ENCODE measurements around the gene DNM2.

- TF ChIP-seq KDM1A (IDR thresholded peaks at IDR 0.05) = no peak
- no peak for TF ChIP-seq MNT (conservative IDR thresholded peaks at IDR 0.05)
- TF ChIP-seq ZNF589 (CRISPR knock-in tag; IDR thresholded peaks at IDR 0.05; ENCODE audit: low read depth) = no peak
- no peak for TF ChIP-seq IRF2 (CRISPR knock-in tag; IDR thresholded peaks at IDR 0.05)
- TF ChIP-seq CXXC5 (CRISPR knock-in tag; IDR thresholded peaks at IDR 0.05) = no peak
- TF ChIP-seq CTCF (IDR thresholded peaks at IDR 0.05 in 2 of 3, conservative IDR thresholded peaks at IDR 0.05 in 1 of 3; ENCODE audit: insufficient read depth in 2 of 3, low read depth in 1 of 3, low read length in 3 of 3) = no peak
- TF ChIP-seq RAD51 (IDR thresholded peaks at IDR 0.05; ENCODE audit: borderline replicate concordance, low read depth) = no peak
- TF ChIP-seq POLR2AphosphoS5 (IDR thresholded peaks at IDR 0.05; ENCODE audit: control insufficient read depth, insufficient read depth, low read depth, low read length) = no peak
- no peak for TF ChIP-seq ARID1B (IDR thresholded peaks at IDR 0.05)
Observed at GRCh38 chr19:10874024-10874423, 156.1 kb downstream of the DNM2 start.
